Fibroblast of skin of left biceps (primary cell): ENCODE results near the gene GMCL1.
"Not testable (repeated sequence)": the region's sequence is repeated elsewhere in the genome, so short reads cannot be mapped to it uniquely, and the experiment has no call there.

Experiments
- DNase-seq, 2 experiments: peaks; one replicate each; pipeline ENCODE4 v3.0.0-alpha.2; 2013; ENCODE audit warnings: low read depth in 2 of 2

GMCL1 gene

DNA sequence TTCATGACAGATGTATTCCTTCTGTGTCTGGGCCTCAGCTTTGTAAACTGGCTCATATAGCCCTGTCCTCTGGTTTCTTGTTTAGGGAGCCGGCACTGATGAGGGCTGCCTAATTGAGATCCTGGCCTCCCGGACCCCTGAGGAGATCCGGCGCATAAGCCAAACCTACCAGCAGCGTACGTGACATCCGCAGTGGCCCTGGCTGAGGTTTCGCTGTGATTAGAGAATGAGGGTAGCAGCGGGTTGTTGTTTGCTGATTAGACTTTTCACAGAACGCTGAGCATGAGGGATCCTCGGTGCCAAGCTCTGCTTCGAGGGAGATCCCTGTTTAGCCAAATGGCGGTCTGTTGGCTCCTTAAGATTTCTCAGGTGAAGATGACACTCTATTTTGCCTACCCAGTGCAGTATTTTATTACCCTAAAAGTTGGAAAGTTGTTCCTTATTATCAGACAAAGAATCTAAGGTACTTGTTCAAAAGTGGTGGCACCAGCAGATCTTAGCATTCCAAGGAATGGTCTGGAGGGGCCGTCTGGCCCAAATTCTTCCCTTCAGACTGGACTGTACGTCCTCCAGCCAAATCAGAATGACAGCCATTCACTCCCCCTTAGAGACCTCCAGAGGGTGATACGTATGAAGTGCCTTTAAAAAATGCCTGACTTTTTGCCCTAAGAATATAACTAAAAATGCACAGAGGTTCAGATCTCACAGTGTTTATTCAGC is 21.5 kb upstream of the GMCL1 start:
- no peak for DNase-seq

DNA sequence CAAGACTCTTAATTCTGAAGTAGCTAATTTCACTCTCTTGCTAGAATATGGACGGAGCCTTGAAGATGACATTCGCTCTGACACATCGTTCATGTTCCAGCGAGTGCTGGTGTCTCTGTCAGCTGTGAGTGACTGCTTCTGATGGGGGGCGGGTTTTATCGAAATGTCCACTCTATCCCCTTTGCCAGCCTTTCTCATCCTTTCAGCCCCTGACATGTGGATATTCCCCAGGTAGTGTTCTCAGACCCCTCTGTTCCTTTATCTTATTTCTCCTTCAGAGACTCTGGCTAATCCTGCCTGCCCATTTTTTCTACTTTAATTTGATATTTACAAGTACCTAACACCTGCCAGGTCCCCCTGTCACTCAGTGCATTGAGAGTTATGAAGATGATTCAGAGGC is 18.9 kb upstream of the GMCL1 start:
- DNase-seq: no peak

DNA sequence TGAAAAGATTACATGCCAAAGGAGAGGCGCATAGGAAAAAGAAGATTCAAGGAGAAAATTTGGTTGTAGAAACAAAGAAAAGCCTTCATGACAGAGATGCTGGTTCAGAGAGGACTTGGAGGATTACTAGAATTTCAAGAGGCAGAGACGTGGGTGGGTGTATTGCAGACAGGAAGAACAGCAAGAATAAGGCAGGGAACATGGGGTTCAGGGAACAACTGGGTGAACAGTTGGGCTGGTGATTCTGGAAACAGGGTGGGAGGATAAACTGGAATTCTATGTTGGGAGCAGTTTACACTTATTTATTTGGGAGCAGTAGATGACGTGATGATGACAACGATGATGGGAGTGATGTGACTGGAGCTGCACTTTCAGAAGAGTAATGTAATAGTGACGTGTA is 18.4 kb upstream of the GMCL1 start:
- DNase-seq: no peak

DNA sequence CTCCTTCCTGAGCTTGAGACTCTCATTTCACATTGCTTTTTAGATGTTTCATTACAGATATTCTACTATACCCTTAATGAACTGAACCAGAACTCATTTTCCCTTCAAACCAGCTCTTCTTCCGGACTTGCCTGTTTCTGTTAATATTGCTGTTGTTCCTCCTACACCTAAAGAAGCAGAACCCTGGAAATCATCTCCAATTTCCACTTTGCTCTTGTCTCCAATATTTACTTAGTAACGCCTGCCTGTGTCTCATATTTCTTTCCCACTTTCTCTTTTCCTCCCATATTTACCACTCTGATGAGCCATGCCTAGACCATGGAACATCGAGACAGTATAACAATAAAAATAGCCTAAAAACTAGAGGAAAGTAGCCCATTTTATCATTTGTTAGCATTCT is 17.9 kb upstream of the GMCL1 start:
- DNase-seq: no peak

DNA sequence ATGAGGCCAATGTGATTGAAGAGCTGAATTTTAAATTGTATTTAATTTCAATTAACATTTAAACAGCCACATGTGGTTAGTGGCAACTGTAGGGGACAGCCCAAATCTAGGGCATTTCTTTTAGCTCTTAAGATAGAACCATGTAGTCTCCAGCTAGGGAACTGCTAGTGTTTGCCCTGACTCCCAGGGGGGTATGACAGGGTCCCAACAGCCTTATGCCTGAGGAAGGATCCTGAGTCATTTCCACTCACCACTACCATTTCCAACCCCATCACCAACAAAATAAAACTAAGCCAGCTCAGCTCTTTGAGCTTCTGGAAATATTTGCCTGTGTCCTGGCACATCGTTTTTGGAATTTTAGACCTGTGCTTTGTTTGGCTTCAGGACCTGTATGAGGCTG is 13.7 kb upstream of the GMCL1 start:
- no peak for DNase-seq

DNA sequence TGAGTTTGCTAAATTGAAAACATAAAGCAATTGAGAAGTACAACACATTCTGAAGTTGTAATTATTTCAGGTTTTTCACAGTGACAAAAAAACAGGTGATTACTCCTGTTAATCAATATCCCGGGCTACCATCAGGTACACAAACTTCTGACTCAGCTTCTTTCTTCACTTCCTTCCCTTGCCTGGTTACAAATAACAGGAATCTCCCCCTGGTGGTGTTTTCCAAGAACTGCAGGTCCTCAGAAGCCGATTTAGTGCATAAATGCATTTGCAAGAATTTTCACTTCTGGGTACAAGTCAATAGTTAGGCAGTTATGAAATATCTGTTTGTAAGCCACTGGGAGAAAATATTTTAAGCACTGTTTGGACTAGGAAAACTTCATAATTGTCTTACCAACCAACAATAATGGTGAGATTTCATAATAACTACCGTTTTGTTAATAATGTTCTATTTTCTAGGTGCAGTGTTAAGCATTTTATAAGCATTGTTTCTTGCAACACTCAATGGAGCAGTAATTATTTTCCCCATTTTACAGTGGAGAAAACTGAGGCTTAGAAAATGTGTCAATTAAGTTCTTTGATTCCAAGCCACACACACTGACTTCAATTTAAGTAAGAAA is 12.4 kb upstream of the GMCL1 start:
- DNase-seq: peak; percentile 45 to 58

DNA sequence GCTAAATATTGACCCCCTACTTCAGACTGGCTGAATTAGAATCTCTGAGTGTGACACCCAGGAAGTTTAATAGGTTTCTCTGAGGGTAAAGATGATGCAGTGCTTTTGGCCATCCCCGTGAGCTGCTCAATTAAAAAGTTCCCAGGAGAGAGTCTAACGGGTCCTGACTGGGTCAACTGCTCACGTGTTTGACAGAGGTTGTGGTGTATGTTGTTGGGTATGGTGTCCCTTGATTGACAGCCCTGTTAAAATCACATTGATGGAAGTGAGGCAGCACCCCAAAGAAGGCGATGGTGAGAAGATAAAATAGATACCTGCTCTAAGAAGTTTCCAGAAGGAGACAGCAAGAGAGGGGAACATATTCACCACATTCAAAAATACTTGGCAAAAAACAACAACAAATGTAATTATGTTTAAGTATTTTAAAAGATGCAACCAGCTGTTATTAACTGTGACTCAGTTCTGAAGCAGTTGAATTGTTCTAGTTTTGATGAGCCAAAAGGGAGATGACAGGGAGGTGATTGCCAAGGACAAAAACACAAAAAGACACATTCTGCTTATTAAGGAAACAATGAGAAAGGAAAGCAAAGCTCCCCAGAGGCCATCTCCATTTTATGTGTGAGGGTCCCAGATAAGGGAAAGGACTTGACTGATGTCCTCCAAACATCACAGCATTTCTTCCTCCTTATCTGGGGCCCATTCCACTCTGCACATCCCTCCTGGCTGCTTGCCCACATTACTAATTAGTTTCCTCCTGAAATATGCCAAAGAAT is 11.5 kb upstream of the GMCL1 start:
- no peak for DNase-seq

DNA sequence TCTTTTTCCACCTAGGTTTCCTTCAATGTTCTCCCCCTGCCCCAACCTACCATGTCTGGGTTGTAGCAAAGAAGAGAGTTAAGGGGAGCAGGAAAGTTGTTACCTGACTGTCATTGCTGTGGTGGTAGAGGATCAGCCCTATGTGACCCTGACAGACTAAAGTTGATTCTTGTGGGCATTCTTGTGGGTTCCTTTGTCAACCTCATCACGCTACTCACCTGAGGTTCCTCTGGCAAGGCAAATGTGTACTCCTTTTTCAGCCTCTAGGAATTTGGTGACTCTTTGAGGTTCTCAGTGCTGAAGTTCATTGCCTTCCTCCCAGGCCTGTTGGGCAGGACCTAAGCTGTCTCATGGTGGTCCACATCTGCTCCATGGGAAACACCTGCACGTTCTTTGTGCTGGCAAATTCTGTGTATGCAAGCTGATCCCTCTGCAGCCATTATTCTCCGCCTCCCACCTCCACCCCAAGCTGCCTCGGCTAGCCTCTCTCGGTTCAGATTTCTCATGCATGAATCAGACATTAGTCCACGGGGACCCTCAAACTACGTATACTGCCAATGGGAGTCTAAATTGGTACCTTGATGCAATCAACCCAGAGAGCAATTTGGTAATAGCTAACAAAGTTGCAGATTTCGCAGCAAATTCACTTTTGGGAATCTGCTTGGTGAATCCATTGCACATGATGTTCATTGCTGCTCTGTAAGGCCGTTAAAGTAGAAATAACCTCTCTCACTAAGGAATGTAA is 1.5 kb upstream of the GMCL1 start:
- DNase-seq: no peak

DNA sequence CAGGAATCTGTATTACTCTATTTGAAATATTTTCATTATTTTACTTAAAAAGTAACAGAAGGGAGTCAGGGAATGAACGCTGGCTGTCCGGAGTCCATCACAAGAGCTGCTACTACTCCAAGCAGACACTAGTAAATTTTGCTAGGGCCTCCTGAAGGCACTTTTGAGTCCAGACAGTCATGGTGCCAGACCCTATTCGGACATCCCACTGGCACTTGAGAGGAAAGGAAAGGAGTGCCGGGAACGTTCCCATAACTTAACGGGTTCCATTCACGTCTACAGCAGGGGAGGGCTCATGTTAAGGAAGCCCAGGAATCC is 563 bp upstream of the GMCL1 start:
- DNase-seq: no peak

DNA sequence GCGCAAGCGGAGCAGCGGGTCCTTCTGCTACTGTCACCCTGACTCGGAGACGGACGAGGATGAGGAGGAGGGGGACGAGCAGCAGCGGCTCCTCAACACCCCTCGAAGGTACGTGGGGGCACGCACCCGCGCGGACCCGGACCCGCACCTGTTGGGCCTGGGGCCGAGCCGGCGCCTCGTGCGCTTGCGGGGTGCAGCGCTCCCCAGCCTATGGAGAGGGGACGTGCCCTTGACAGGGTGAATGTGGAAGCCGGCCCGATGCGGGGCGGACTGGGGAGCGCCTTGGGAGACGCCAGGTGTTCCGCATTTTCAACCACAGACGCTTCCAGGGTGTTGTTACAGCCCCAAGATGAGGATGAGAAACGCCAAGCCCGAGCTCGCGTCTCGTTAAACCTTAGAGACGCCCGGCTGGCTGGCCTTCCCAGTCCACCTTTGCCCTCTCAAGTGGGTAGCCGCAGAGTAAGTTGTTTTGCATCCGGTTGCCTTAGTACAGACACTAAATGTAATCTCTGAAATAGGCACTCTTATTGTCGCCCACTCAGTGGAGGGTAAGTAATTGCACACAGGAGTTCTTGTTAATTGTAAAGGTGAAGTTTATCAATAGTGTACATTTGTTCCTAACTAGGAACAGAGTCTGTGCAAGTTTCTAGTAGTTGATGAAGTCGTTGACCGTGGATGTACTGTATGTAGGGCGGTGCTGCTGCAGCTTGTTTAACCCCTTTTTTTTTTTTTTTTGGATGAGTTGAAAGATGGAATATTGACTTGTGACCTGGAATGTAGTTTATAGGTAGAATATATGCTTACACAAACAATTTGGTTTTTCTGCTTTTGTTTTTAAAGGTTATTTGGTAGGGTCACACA is 815 bp downstream of the GMCL1 start:
- no peak for DNase-seq

DNA sequence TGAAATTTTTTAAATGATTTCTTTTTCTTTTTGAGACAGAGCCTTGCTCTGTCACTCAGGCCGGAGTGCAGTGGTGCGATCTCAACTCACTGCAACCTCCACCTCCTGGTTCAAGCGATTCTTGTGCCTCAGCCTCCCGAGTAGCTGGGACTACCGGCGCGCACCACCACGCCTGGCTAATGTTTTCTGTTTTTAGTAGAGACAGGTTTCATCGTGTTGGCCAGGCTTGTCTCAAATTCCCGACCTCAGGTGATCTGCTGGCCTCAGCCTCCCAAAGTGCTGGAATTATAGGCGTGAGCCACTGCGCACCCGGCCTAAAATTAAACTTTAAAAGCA is 1.4 kb downstream of the GMCL1 start:
- DNase-seq: not testable (repeated sequence)

DNA sequence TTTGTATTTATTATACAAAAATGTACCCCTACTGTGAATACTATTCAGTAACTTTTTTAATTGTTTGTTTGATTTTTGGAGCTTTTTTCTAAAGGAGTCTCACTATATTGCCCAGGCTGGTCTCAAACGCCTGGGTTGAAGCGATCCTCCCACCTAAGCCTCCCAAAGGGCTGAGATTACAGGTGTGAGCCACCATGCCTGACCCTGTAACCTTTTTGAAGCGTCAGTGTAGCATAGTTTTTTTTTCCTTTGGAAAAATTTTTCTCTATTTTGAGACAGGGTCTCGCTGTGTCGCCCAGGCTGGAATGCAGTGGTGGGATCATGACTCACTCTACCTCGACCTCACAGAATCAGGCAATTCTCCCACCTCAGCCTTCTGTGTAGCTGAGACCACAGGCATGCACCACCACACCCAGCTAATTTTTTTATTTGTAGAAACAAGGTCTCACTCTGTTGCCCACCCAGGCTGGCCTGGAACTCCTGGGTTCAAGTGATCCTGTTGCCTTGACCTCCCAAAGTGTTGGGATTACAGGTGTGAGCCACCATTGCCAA is 2.0 kb downstream of the GMCL1 start:
- no peak for DNase-seq

DNA sequence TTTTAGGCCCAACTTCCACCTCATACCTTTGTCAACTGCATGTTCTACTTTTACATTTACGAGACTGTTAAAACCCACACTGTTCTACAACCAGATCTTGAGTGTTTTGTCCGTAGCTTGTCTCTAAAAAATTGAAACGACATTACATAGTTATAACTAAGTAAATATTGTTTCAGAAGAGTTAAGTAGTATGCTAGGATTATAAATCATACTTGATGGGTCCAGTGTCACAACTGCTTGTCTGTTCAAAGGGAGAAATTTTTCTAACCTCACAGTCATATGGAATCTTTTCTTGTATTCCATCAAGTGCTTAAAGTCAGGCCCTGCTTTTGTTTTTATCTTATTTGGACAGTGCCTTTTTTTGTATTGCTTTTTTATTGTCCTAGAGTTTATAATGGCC is 4.3 kb downstream of the GMCL1 start:
- DNase-seq: no peak

DNA sequence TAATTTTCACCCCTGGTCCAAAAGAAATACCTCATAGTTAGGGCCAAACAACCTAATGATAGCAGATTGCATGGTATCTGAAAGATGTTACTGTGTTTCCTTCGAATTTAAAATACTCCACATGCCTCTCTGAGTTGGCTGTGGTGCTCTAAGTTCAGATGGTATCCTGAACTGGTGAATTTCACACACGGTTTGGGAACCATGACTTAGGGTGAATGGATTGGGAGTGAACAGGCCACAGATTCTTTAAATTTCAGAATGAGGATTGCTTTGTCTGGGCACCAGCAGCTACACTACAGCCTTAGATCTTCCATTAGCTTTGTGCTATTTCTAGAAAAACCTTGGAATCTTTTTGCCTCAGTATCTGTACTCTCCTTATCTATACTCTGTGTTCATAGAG is 6.2 kb downstream of the GMCL1 start:
- no peak for DNase-seq

DNA sequence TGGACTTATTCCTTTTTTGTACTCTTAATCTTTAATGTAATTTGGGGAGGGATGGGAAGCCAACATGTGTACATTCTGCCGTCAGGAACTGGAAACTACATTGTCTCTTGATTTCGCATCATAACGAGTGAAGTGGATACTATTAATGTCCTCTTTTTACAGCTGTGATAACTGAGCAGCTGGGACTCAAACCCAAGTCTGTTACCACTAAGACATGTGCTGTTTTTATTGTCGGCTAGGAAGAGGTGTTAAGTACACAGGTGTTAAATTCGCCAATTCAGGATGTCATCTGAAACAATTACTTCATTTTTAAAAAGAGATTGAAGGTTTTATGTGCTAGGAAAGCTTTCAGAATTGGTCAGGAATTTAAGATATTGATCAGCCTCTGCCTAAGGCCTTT is 6.9 kb downstream of the GMCL1 start:
- no peak for DNase-seq

DNA sequence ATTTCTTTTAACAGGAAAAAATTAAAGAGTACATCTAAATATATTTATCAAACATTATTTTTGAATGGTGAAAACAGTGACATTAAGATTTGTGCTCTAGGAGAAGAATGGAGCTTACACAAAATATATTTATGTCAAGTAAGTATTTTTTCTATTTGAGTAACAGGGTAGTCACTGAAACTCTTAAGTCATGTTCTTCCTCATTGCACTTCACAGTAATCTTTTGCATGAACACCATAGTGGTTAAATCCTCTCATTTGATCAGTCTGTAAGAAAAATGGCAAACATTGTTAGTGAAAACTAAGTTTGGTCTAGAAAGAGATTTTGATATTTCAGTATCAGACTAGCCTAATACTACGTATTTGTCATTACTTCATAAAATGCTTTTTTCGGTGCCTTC is 8.1 kb downstream of the GMCL1 start:
- no peak for DNase-seq

DNA sequence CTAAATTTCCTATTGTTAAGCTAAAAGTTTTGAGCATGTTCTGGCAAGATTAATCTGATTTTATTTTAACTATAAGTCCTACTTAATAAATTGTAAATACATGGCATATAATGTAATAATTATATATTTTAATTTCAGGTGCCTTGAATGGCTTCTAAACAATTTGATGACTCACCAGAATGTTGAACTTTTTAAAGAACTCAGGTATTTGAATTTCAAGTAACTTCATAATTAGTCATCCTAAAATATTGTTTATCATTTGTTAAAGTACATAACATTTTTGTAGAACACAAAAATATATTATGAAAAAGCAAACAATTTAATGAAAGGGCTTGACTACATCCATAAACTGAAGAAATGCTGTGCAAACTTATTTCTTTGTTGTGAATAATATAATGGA is 14.5 kb downstream of the GMCL1 start:
- no peak for DNase-seq

DNA sequence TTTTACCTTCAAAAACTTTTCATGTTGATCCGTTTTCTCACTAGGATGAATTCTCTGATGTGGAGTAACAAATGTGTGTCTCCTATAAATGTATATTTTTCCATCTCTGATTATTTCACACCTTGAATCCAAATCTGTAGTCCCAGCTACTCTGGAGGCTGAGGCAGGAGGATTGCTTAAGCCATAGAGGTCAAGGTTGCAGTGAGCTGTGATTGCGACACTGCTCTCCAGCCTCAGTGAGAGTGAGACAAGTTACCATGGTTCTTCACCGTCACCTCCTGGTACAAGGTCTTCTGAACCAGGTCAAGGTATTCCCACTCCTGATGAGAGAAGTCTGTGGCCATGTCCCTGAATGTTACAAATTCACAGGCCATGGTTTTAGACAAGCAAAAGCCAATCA is 15.1 kb downstream of the GMCL1 start:
- DNase-seq: no peak

DNA sequence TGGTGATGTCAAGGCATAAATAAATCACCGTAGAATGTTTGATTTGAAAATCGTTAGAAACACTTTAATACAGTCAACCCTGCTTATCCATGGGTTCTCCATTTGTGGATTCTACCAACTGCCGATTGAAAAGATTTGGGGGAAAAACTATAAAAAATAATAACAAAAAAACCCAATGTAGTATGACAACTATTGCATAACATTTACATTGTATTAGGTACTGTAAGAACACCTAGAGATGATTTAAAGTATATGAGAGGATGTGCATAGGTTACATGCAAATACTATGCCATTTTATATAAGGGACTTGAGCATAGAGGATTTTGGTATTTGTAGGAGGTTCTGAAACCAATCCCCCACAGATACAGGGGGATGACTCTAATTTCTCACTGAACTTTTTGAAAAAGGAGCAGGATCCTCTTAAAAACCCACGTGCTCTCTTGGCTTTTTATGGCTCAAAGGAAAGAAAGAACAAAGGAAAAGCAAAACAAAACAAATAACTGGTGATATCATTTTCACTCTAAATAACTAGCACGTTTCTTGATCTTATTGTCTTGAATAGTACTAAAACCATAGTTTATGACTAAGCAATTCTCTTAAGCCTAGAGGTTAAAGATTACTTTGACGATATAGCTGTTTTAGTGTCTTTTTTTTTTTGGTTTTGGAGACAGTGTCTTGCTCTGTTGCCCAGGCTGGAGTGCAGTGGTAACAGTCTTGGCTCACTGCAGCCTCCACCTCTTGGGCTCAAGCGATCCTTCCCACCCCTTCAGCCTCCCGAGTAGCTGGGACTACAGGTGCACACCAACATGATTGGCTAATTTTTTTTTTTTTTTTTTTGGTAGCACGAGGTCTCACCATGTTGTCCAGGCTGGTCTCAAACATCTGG is 17.0 kb downstream of the GMCL1 start:
- DNase-seq: no peak

DNA sequence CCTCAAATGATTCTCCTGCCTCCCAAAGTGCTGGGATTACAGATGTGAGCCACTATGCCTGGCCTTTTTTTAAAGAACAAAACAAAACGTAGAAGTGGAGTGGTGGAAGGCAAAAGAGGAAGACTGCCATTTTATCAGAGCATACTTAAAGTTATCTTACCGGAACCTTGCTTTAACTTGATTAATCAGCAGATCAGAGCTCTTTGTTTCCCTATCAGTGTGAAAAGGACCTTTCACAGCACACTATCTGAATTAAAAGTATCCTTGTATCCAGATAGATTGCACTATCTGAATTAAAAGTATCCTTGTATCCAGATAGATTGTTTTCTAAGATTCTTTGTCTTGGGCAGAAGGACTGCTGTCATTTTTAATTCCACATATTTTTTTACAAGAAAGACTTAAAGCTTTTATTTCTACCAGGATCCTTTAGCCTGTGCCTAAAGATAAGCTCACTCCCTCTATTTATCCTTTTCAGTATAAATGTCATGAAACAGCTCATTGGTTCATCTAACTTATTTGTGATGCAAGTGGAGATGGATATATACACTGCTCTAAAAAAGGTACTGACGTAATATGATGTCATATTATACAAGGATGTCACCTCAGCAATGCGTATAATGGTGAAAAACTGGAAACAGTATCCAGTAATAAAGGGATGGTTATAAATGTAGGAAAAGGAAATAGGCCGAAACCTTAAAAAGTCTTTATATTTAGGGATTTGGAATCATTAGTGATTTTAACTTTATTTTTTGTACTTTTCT is 17.8 kb downstream of the GMCL1 start:
- no peak for DNase-seq
